Activated naive CD4-positive, alpha-beta T cell treated with anti-CD3 and anti-CD28 coated beads, Interleukin-2, amount 50 U/mL, for 16 hours (primary cell): Measurements from ENCODE around the gene TRDN.
"Not testable (repeated sequence)": the region's sequence is repeated elsewhere in the genome, so short reads cannot be mapped to it uniquely, and the experiment has no call there.

ENCODE experiments used
- DNase-seq: peaks from one replicate; pipeline ENCODE4 v3.0.0-alpha.2; 2020

TRDN gene

GRCh38 chr6:123629258-123629941, 7.3 kb downstream of the TRDN start:
- DNase-seq, result no peak

GRCh38 chr6:123625696-123626095, 11.1 kb downstream of the TRDN start:
- DNase-seq, result no peak

DNA sequence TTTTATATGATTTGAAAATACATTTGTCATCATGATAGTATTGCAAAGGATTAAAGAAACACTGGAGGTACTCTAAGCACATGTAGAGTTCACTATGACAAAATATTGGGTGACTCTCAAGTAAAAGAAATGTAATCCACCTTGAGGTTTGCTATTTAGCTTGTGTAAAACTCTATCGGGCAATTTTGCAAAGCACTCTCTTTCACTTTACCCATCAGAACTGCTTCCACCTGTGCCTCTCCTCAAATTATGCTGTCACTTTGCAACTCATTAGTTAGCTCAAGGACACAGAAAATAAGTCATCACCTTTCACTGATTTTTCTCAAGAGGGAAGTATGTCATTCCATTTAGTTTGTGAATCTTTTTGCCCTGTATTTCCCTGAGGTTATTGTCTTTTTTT, 14.0 kb downstream of the TRDN start:
- no peak for DNase-seq

GRCh38 chr6:123619156-123619555, 17.6 kb downstream of the TRDN start:
- no peak for DNase-seq

DNA sequence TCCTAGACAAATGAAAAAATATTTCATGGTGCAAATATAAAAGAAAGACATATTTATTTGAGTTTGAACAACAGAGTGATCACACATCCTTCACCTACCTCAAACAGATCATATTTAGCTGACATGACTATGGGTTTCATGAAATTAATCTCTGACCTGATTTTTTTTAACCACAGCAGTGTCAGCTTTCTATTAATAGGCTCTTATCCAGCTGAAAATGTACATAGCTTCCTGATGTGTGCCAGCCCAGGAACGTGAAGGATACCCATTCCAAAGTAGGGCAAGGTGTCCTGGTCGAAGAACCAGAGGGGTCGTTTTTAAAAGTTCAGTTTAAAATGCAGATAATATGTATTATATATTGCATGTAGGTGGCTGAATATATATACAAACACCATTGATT, 19.8 kb downstream of the TRDN start:
- DNase-seq, result no peak

DNA sequence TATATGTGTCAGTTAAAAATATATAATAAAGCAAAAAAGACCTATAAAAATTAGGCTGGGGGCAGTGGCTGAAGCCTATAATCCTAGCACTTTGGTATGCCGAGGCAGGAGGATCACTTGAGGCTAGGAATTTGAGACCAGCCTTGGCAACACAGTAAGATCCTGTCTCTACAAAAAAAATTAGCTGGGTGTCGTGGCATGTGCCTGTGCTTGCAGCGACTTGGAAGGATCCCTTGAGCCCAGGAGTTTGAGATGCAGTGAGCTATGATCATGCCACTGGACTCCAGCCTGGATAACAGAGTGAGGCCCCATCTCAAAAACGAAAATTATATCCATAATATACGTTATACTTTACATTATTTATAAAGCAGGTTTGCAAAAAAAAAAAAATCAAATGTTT, 20.7 kb downstream of the TRDN start:
- DNase-seq, result no peak

- no peak for DNase-seq
These were observed 26.0 kb downstream of the TRDN start for GRCh38 chr6:123610779-123611178.

DNA sequence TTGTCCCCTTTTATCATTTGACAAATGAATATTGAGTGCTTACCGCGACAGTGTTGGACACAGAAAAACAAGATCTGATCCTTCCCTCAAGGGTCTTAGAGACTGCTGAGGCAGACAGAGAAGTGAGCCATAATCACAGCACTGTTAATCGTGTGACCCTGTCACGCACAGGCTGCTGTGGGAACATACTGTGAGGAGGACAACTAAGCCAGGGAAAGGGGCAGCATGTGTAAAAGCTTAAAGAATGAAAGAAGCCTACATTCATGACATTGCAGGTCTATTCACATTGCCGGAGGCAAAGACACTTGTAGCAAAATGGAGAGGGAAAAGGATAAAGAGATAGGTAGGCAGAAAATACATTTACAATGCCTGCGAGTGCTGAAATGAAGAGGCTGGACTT, 32.7 kb downstream of the TRDN start:
- DNase-seq, result no peak

DNA sequence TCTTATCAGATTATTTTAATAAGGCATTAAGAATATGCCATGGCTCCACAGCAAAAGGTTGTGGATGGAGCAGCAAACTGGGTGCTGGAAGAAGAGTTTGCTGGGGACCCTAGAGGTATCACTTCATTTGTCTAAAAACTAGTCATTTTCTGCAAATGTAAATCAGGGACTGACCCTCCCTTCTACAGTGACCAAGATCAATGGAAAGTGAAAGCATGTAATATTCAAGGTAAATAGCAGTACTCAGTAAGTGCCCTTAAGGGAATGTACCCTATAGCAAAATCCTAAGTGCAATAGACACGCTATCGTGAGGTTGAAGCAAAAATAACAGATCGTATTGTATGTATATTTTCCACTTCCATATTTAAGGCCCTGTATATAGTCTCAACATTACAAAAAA, 38.7 kb downstream of the TRDN start:
- no peak for DNase-seq

GRCh38 chr6:123594776-123595175, 42.0 kb downstream of the TRDN start:
- DNase-seq, result no peak

- DNase-seq, result no peak
These were observed 44.3 kb downstream of the TRDN start for GRCh38 chr6:123592426-123592825.

DNA sequence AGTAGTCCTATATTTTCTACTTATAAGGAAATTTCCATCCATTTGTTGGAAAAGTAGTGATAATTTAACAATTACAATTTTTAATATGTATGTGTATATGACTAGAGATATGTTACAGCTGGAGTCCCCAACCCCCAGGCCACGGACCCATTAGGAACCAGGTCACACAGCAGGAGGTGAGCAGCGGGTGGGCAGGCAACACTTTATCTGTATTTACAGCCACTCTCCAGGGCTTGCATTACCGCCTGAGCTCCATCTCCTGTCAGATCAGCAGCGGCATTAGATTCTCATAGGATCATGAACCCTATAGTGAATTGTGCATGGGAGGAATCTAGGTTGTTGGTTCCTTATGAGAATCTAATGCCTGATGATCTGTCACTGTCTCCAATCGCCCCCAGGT, 46.8 kb downstream of the TRDN start:
- no peak for DNase-seq

- DNase-seq, result no peak
These were observed 47.4 kb downstream of the TRDN start for GRCh38 chr6:123589317-123589716.

- no peak for DNase-seq
These were observed 48.2 kb downstream of the TRDN start for GRCh38 chr6:123588546-123588895.

DNA sequence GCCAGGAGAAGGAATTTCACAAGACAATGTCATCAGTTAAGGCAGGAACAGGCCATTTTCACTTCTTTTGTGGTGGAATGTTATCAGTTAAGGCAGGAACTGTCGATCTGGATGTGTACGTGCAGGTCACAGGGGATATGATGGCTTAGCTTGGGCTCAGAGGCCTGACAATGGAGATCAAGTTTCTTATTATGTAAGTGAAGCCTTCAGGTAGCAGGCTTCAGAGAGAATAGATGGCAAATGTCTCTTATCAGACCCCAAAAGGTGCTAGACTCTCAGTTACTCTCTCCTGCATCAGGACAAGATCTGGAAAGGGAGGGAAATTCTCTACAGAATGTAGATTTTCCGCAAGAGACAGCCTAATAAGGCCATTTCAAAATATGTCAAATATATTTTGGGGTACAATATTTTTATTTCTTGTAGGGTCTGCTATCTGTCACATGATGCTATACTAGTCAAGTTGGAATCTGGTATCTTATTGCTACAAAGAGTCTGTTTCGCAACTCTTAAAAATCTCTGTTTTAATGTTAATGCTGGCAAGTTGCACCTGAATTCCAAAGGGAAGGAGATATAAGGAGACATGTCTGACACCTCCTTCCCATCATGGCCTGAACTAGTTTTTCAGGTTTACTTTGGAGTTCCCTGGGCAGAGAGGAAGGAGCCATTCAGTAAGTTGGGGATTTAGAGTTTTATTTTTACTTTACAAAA, 48.8 kb downstream of the TRDN start:
- no peak for DNase-seq

DNA sequence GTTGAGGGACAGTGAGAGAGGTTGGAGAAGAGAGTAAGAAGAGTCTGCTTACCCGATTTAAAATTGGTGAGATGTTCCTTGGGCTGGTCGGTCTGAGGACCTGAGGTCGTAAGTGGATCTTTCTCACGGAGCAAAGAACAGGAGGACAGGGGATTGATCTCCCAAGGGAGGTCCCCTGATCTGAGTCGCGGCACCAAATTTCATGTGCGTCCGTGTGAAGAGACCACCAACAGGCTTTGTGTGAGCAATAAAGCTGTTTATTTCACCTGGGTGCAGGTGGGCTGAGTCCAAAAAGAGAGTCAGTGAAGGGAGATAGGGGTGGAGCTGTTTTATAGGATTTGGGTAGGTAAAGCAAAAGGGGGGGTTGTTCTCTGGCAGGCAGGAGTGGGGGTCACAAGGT, 49.3 kb downstream of the TRDN start:
- not testable (repeated sequence) for DNase-seq

- DNase-seq, result no peak
These were observed 56.4 kb downstream of the TRDN start for GRCh38 chr6:123580331-123580730.

- no peak for DNase-seq
These were observed 61.6 kb downstream of the TRDN start for GRCh38 chr6:123575188-123575587.

GRCh38 chr6:123570813-123571684, 65.7 kb downstream of the TRDN start:
- DNase-seq, result no peak

DNA sequence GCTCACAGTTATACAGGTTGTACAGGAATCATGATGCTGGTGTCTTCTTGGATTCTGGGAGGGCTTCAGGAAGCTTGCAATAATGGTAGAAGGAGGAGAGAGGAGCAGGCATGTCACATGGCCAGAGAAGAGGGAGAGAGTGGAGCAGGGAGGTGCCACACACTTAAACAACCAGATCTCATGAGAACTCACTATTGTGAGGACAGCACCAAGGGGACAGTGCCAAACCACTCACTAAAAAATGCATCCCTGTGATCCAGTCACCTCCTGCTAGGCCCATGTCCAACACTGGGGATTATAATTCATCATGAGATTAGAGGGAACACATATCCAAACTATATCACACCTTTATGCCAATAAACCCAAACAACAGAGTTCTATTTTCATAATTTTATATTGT, 67.2 kb downstream of the TRDN start:
- no peak for DNase-seq

GRCh38 chr6:123565529-123565928, 71.2 kb downstream of the TRDN start:
- DNase-seq, result no peak

DNA sequence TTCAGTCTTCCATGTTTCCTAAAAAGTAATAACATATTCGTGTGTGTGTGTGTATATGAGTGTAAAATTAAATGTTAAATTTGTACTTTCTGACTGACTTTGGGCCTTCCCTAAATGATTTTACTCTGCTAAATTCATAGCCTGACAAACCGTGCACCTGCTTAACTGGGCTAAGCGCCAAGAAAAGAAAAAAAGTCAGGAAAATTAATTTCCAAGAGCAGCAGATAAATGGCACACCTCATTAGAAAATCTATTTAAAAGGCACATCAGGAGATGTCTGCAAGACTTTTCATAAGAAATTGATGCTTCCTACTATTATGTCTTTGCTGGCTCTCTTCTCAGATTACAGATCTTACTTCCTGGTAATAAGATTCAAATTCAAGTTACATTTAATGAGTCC, 72.4 kb downstream of the TRDN start:
- no peak for DNase-seq

GRCh38 chr6:123562677-123563076, 74.1 kb downstream of the TRDN start:
- DNase-seq, result no peak

DNA sequence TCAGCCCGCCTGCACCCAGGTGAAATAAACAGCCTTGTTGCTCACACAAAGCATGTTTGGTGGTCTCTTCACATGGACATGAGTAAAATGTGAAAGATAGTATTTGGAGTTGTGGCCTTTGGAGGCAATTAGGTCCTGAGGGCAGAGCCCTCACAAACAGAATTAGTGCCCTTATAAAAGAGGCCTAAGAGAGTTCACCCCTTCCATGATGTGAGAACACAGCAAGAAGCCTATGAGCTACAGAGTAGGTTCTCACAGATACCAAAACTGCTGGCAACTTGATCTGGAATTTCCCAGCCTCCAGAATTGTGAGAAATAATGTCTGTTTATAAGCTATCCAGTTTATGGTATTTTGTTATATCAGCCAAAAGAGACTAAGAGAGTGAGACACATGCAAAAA, 74.5 kb downstream of the TRDN start:
- DNase-seq, result no peak
